NCI-H2107 (cell line): ENCODE measurements around the gene GRM4.
"Not testable (repeated sequence)": the region's sequence is repeated elsewhere in the genome, so short reads cannot be mapped to it uniquely, and the experiment has no call there.

Source experiments
- DNase-seq: peaks from one replicate; lab custom pipeline; 2025; lab: John Stamatoyannopoulos, UW

Gene GRM4

GRCh38 chr6:34146021-34146782 lies at the start of gene GRM4:
GRM4 (minus strand) TSS chr6:34146087; CDS start chr6:34133496, 12,591 bp downstream.
- no peak for DNase-seq

- DNase-seq, result no peak
Observed at GRCh38 chr6:34194772-34195171, 48.9 kb upstream of the GRM4 start.

- DNase-seq, result no peak
Observed at GRCh38 chr6:34190504-34191122, 44.7 kb upstream of the GRM4 start.

- DNase-seq, result no peak
Observed at GRCh38 chr6:34189806-34190503, 44.1 kb upstream of the GRM4 start.

GRCh38 chr6:34184726-34185125 lies 38.8 kb upstream of the GRM4 start:
- DNase-seq, result not testable (repeated sequence)

GRCh38 chr6:34182751-34183531 lies 37.1 kb upstream of the GRM4 start:
- DNase-seq, result no peak

GRCh38 chr6:34181908-34182307 lies 36.0 kb upstream of the GRM4 start:
- DNase-seq, result no peak

GRCh38 chr6:34179106-34179720 lies 33.3 kb upstream of the GRM4 start:
- no peak for DNase-seq

- DNase-seq, result no peak
Observed at GRCh38 chr6:34178357-34179105, 32.6 kb upstream of the GRM4 start.

GRCh38 chr6:34177181-34177591 lies 31.3 kb upstream of the GRM4 start:
- DNase-seq, result no peak

GRCh38 chr6:34176261-34177031 lies 30.6 kb upstream of the GRM4 start:
- no peak for DNase-seq

- DNase-seq, result no peak
Observed at GRCh38 chr6:34174846-34175399, 29.0 kb upstream of the GRM4 start.

GRCh38 chr6:34172961-34173775 lies 27.3 kb upstream of the GRM4 start:
- DNase-seq, result no peak

GRCh38 chr6:34170346-34170745 lies 24.5 kb upstream of the GRM4 start:
- DNase-seq, result no peak

- DNase-seq, result no peak
Observed at GRCh38 chr6:34169897-34170296, 24.0 kb upstream of the GRM4 start.

GRCh38 chr6:34161857-34162515 lies 16.1 kb upstream of the GRM4 start:
- DNase-seq, result no peak

- no peak for DNase-seq
Observed at GRCh38 chr6:34159844-34160243, 14.0 kb upstream of the GRM4 start.

GRCh38 chr6:34158876-34159275 lies 13.0 kb upstream of the GRM4 start:
- no peak for DNase-seq

- DNase-seq, result no peak
Observed at GRCh38 chr6:34157851-34158250, 12.0 kb upstream of the GRM4 start.
